Stomach (tissue), 9 donors: ENCODE measurements around the gene HBM. TPM values are rescaled to one million over a fixed set of nuclear protein-coding genes. Genes with fewer than 3 reads are reported as not detected.

Experiments used
- DNase-seq, 2 donors: peaks; one replicate each; pipeline versions ENCODE4 v3.0.0 to v3.0.0-alpha.2; 2013 to 2019
- H3K27ac ChIP-seq, 5 donors: fragments of 200-600 bp in 4 of 5; sonication (generic) in 4 of 5; one replicate each; pipeline ENCODE4 v1.5.1; 2013 to 2019; ENCODE audit warnings: mild to moderate bottlenecking in 1 of 5, moderate library complexity in 1 of 5
- H3K27me3 ChIP-seq, 3 donors: fragments of 200-600 bp; sonication (generic); one replicate each; pipeline ENCODE4 v1.5.1; 2017 to 2019; ENCODE audit warnings: mixed run types in 1 of 3
- H3K36me3 ChIP-seq, 4 donors: fragments of 200-600 bp; sonication (generic); 1 replicate in 3 of 4; 2 replicates in 1 of 4; pipeline ENCODE4 v1.5.1; 2016 to 2019
- H3K4me1 ChIP-seq, 4 donors: fragments of 200-600 bp; sonication (generic); one replicate each; pipeline ENCODE4 v1.5.1; 2016 to 2019
- H3K4me3 ChIP-seq, 4 donors: fragments of 200-600 bp; sonication (generic) in 3 of 4; one replicate each; pipeline ENCODE4 v1.5.1; 2016 to 2019; ENCODE audit warnings: mild to moderate bottlenecking in 1 of 4
- H3K9me3 ChIP-seq, 4 donors: fragments of 200-600 bp; sonication (generic); one replicate each; pipeline ENCODE4 v1.5.1; 2016 to 2019
- EP300 ChIP-seq: sonication (generic); formaldehyde crosslinking; IDR thresholded peaks from one replicate; pipeline ENCODE4 v1.6.1; 2017; ENCODE audit warnings: antibody characterized with exemption
- POLR2A ChIP-seq, 4 donors: fragments of 450-650 bp; IDR thresholded peaks; one replicate each; pipeline ENCODE4 v1.6.1; 2016; ENCODE audit warnings: antibody characterized with exemption in 4 of 4, control low read depth in 2 of 4, mild to moderate bottlenecking in 1 of 4, moderate library complexity in 1 of 4
- POLR2AphosphoS5 ChIP-seq, 3 donors: sonication (generic); formaldehyde crosslinking; IDR thresholded peaks; one replicate each; pipeline ENCODE4 v1.6.1; 2016; ENCODE audit warnings: antibody characterized with exemption in 3 of 3
- WGBS, 5 donors: extraction: QIAGEN DNeasy Blood & Tissue Kit in 3 of 5; methylation state at CpG; one replicate each; pipeline versions ENCODE4 v1.1.5 to v1.1.7; 2013 to 2018; 5-methylcytosine and 5-hydroxymethylcytosine counted together
- intact Hi-C: fragments of 100-400 bp; cut with DNase I; formaldehyde crosslinking; loops from one replicate; pipeline ENCODE4 v1.15.1; 2023; ENCODE audit warnings: low total_unique reads
- polyA plus RNA-seq, 3 donors: library from polyadenylated mRNA; stranded (reverse); fragments of 200-250 nt; gene quantifications; one replicate each; pipeline ENCODE4 v1.2.3, GENCODE V29; 2013
- total RNA-seq, 5 donors: library from RNA; depleted of rRNA; stranded (reverse); fragments of >200 nt; gene quantifications; one replicate each; pipeline versions ENCODE4 v1.1.0 to v1.2.3, GENCODE V29; 2014 to 2016
- TF ChIP-seq, protein P1 (sequence below), 7 experiments: fragments of 450-650 bp in 4 of 7; fragments of 200-600 bp in 3 of 7; sonication (generic) in 3 of 7; IDR thresholded peaks; one replicate each; pipeline ENCODE4 v1.5.1; 2016 to 2019; ENCODE audit warnings: antibody characterized with exemption in 7 of 7, control low read depth in 2 of 7, mild to moderate bottlenecking in 1 of 7
- donor health status: healthy with polysubstance abuse.
- donor health status: Bipolar disorder and iron deficiency.
- donor health status: healthy.

HBM gene
- total and polyA plus RNA-seq, 8 donors, result 10.3 TPM; not detected in 7

DNA sequence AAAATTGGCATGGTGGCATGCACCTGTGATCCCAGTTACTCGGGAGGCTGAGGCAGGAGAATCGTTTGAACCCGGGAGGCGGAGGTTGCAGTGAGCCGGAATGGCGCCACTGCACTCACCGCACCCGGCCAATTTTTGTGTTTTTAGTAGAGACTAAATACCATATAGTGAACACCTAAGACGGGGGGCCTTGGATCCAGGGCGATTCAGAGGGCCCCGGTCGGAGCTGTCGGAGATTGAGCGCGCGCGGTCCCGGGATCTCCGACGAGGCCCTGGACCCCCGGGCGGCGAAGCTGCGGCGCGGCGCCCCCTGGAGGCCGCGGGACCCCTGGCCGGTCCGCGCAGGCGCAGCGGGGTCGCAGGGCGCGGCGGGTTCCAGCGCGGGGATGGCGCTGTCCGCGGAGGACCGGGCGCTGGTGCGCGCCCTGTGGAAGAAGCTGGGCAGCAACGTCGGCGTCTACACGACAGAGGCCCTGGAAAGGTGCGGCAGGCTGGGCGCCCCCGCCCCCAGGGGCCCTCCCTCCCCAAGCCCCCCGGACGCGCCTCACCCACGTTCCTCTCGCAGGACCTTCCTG lies 14.4 kb downstream of the HBM start, which contains the start of gene HBQ1:
Gene HBQ1, plus strand, starts transcription at position 359 of the 575 bp plus-strand sequence. Its CDS starts 28 bp downstream, at position 387.
- H3K27ac ChIP-seq, result no peak within 1 kb of the TSS
- H3K4me3 ChIP-seq, result peak within 1 kb of the TSS; percentile 18 to 49 (median 28)
- 9 to 34% (median 10%) methylated on average over 14 to 59 of the region's 59 CpGs for WGBS, 5 donors
- H3K4me1 ChIP-seq, result peaks cover 18 to 44% (median 29%) of the 10 kb centered on the region in 4 donors
- H3K36me3 ChIP-seq, result peaks cover 0 to 3% (median 0%) of the 10 kb centered on the region in 4 donors
- no peak for TF ChIP-seq POLR2A (IDR thresholded peaks at IDR 0.05)
- no peak for TF ChIP-seq EP300
- TF ChIP-seq, protein P1, sequence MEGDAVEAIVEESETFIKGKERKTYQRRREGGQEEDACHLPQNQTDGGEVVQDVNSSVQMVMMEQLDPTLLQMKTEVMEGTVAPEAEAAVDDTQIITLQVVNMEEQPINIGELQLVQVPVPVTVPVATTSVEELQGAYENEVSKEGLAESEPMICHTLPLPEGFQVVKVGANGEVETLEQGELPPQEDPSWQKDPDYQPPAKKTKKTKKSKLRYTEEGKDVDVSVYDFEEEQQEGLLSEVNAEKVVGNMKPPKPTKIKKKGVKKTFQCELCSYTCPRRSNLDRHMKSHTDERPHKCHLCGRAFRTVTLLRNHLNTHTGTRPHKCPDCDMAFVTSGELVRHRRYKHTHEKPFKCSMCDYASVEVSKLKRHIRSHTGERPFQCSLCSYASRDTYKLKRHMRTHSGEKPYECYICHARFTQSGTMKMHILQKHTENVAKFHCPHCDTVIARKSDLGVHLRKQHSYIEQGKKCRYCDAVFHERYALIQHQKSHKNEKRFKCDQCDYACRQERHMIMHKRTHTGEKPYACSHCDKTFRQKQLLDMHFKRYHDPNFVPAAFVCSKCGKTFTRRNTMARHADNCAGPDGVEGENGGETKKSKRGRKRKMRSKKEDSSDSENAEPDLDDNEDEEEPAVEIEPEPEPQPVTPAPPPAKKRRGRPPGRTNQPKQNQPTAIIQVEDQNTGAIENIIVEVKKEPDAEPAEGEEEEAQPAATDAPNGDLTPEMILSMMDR (IDR thresholded peaks at IDR 0.05), result peak in 1 of 7 experiments; percentile 28
- peak in 1 of 2 donors; percentile 67 for DNase-seq
- intact Hi-C loops, result loop anchor here (5.0 kb wide), 1 partner anchor 63 kb away; no protein-coding TSS in a partner anchor
- peaks cover 27 to 59% (median 55%) of the 10 kb centered on the region in 3 donors for H3K27me3 ChIP-seq
- H3K9me3 ChIP-seq, result no peaks in the 10 kb centered on the region

DNA sequence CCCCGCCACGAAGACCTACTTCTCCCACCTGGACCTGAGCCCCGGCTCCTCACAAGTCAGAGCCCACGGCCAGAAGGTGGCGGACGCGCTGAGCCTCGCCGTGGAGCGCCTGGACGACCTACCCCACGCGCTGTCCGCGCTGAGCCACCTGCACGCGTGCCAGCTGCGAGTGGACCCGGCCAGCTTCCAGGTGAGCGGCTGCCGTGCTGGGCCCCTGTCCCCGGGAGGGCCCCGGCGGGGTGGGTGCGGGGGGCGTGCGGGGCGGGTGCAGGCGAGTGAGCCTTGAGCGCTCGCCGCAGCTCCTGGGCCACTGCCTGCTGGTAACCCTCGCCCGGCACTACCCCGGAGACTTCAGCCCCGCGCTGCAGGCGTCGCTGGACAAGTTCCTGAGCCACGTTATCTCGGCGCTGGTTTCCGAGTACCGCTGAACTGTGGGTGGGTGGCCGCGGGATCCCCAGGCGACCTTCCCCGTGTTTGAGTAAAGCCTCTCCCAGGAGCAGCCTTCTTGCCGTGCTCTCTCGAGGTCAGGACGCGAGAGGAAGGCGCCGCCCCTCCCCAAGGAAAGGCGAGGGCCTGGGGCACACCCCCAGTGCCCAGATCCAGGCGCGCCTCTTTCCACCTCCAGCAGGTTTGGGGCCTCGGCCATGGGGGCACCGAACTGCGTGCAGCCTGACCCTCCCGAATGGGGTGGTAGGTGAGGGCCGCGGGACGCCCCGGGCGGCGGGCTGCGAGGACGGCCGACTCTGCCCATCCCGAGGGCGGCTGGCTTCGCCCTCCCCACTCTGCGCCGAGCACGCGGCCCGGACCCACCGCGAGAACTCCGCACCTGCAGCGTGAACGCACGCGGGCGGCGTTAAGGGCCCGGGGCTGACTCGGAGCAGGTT lies 15.1 kb downstream of the HBM start:
- Histone ChIP-seq H3K4me1 (peaks cover 18 to 38% (median 27%) of the 10 kb centered on the region in 4 donors), H3K36me3 (peaks cover 0 to 8% (median 0%) of the 10 kb centered on the region in 4 donors), H3K27ac (no peak overlapping the region), H3K27me3 (peaks cover 23 to 51% (median 48%) of the 10 kb centered on the region in 3 donors), H3K9me3 (no peaks in the 10 kb centered on the region), H3K4me3 (peak overlapping the region; percentile 18 to 49 (median 28))
- intact Hi-C loops, result loop anchor here (5.0 kb wide), 1 partner anchor 64 kb away; no protein-coding TSS in a partner anchor
- 1 to 2% (median 1%) methylated on average over 16 to 89 of the region's 89 CpGs for WGBS, 5 donors
- peak; percentile 55 to 84 for DNase-seq
- TF ChIP-seq, protein P1 (IDR thresholded peaks at IDR 0.05), result no peak
- TF ChIP-seq POLR2A (IDR thresholded peaks at IDR 0.05) (no peak), EP300 (no peak), POLR2AphosphoS5 (IDR thresholded peaks at IDR 0.05) (no peak)

DNA sequence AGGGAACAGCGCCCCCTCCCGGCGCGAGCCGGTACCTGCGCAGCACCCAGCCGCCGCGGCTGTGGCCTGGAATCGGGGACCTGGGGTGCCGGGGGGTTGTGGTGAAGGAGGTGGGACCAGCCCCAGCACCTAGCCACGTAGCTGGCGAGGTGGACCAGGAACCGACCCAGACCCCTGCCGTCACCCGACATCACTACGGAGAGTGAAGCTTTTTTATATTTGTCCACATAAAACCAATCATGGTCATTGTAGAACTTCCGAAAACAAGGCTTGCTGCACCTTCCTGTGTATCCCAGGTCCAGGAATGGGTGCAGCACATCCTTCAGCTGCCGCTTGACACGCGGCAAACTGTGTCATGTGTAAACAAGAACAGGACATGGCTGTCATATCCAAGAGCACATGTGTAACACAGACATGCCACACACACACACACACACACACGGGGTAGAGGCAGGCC lies 15.8 kb downstream of the HBM start:
- no peaks in the 10 kb centered on the region for H3K9me3 ChIP-seq
- peak overlapping the region in 3 of 4 donors; percentile 18 to 49 (median 31) for H3K4me3 ChIP-seq
- no peak overlapping the region for H3K27ac ChIP-seq
- peak in 1 of 2 donors; percentile 91 for DNase-seq
- peaks cover 23 to 49% (median 45%) of the 10 kb centered on the region in 3 donors for H3K27me3 ChIP-seq
- intact Hi-C loops, result loop anchor here (5.0 kb wide), 1 partner anchor 64 kb away; no protein-coding TSS in a partner anchor
- H3K36me3 ChIP-seq, result peaks cover 0 to 8% (median 0%) of the 10 kb centered on the region in 4 donors
- H3K4me1 ChIP-seq, result peaks cover 18 to 36% (median 26%) of the 10 kb centered on the region in 4 donors
- no peak for TF ChIP-seq POLR2A (IDR thresholded peaks at IDR 0.05)
- TF ChIP-seq EP300, result no peak
- TF ChIP-seq POLR2AphosphoS5 (IDR thresholded peaks at IDR 0.05), result peak in 1 of 3 donors; percentile 62
- TF ChIP-seq, protein P1 (IDR thresholded peaks at IDR 0.05), result peak in 5 of 7 experiments; percentile 84 to 98 (median 90)
- WGBS, 5 donors, result 6 to 28% (median 6%) methylated on average over 9 to 22 of the region's 22 CpGs

DNA sequence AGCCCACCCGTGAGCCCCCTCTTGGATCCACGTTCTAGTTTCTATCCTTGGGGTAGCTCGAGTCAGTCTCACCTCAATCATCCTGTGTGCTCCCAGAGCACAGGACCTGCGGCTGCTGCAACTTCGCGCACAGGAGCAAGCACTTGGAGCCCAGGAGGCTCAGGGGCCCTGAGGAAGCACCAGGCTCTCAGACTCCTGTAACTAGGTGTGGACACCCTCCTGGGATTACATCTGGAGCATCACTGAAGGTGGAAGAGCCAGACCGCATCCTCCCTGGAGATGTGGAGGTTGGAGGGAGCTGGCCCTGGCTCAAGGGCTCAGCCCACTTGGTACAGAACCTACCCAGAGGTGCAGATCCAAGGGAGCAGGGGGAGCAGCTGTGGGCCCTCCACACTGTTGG lies 17.2 kb downstream of the HBM start:
- Histone ChIP-seq H3K9me3 (no peaks in the 10 kb centered on the region), H3K27ac (no peak overlapping the region), H3K4me3 (no peak overlapping the region), H3K27me3 (peaks cover 20 to 37% (median 34%) of the 10 kb centered on the region in 3 donors), H3K36me3 (peaks cover 9 to 17% (median 10%) of the 10 kb centered on the region in 4 donors), H3K4me1 (peaks cover 18 to 25% (median 21%) of the 10 kb centered on the region in 4 donors)
- intact Hi-C loops, result loop anchor here (5.0 kb wide), 1 partner anchor 66 kb away; no protein-coding TSS in a partner anchor
- no peak for DNase-seq
- TF ChIP-seq EP300 (no peak), POLR2A (IDR thresholded peaks at IDR 0.05) (no peak), POLR2AphosphoS5 (IDR thresholded peaks at IDR 0.05) (no peak)
- TF ChIP-seq, protein P1 (IDR thresholded peaks at IDR 0.05), result no peak
- 76 to 80% (median 77%) methylated on average over 7 of the region's 7 CpGs for WGBS, 5 donors
